Measurements from ENCODE around the gene CAPZB.
"Not testable (repeated sequence)": the region's sequence is repeated elsewhere in the genome, so short reads cannot be mapped to it uniquely, and the experiment has no call there.

The CAPZB gene

GRCh38 chr1:19313961-19314882, 171.1 kb downstream of the CAPZB start:
- no peak for DNase-seq

- DNase-seq: no peak
Measured at GRCh38 chr1:19313636-19313959, 171.7 kb downstream of the CAPZB start.

- DNase-seq: peak in 3 of 51 donors; percentile 29 to 49 (median 39)
Measured at GRCh38 chr1:19312782-19313635, 172.3 kb downstream of the CAPZB start.

GRCh38 chr1:19311931-19312781, 173.2 kb downstream of the CAPZB start, which contains the start of the genes AKR7A2 and SLC66A1:
TSS of gene AKR7A2 (minus strand) at chr1:19312144. CDS start at chr1:19312124, 20 bp downstream.
TSS of gene SLC66A1 (plus strand) at chr1:19312326. CDS start at chr1:19317678, 5,352 bp downstream.
- peak in 50 of 51 donors; percentile 62 to 98 (median 89) for DNase-seq

GRCh38 chr1:19311503-19311930, 173.8 kb downstream of the CAPZB start:
- peak in 15 of 51 donors; percentile 31 to 74 (median 61) for DNase-seq

DNA sequence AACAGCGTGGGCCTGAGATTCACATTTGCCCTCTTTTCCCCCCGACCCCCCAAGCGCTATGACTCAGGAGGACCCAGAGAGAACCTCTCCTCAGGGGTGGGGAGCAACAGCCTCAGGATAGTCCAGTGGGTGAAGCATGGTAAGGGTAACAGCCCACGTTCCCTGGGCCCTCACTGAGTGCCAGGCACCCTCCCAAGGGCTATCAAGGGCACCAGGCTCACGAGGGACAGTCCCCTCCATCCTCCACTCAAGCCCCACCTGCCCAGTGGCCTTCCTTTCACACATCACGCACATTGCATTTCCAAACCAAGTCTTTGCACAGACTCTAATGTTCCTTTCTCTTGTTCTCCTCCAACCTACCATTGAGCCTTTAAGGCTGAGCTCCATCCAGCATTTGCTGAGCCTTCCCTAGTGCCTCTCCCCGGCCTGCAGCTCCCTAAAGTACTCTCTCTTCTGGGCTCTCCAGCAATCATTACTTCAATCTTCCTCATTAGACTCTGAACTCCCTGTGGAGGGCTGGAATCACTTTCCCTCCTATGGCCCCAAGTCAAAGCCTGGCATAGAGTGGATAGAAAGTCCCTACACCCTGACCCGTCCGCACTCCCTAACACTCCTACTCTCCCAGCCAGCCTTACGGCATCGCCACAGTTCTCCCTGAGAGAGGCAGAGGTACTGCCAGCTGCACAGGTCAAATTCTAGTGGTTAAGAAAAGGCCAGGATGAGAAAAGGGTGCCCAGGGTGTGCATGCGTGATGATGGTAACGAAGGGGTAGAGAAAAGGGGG, 174.4 kb downstream of the CAPZB start:
- DNase-seq: peak in 1 of 51 donors; percentile 45

DNA sequence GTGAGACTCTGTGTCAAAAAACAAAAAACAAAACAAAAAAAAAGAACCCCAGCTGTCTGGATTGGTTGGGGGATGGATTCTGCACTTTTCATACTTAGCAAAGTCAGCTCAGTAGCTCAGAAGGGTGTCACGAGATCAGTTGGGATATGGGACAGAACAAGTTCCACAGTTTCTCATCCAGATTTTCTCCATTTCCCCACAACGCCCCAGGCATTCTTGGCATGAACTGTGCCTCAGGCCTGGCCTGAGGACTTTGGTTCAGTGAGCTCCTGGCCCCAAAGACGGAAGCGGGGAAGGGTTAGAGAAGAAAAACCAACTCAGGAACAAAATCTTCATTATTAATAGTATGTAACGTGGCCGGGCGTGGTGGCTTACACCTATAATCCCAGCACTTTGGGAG, 175.3 kb downstream of the CAPZB start:
- DNase-seq: peak in 1 of 51 donors; percentile 12

- no peak for DNase-seq
Measured at GRCh38 chr1:19309123-19309813, 176.1 kb downstream of the CAPZB start.

DNA sequence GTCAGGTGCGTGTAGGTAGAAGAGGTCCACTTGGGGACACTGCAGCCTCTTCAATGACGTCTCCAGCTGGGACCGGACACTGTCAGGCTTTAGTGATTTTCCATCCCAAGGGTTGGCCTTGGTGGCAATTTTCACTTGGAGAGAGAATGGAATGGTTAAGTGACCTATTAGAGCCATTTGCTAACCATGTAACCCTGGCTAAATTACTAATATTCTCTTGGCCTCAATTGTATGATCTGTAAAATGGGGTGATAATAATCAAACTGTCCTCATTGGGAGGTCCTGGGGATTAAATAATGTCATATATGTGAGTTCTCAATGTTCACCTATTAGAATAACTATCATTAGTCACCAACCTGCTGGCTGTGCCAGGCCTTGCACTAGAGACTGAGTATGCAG, 176.8 kb downstream of the CAPZB start:
- DNase-seq: no peak

DNA sequence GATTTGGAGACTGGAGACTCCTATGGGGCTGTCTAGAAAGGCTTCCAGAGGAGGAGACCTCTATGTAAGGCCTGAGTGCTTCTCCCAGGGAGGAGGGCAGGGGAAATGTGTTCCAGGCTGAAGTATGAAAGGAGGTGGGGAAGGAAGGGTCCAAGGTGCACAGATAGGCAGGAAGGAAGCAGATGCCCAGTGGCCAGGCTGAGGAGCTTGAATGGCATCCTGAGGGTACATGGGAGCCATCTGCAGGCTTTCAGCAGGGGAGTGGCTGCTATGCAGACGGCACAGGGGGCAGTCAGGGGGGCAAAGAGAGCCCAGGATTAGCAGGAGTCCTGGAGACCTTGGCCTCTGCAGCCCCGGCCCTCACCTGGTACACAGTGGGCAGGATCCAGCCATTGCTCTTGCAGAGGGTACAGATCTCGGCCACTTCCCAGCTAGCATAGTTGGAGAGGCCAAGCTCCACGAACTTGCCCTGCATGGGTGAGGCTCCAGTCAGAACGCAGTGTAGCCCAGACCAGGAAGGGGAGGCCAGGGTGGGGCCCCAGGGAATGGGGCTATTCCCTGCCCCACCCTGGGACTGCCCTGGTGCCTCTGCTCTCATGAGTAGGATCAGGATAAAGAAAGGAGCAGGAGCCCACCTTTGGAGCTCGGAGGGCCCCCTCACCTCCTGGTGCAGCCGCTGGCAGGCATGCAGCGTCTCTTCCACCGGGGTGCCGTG, 177.4 kb downstream of the CAPZB start:
- DNase-seq: no peak

DNA sequence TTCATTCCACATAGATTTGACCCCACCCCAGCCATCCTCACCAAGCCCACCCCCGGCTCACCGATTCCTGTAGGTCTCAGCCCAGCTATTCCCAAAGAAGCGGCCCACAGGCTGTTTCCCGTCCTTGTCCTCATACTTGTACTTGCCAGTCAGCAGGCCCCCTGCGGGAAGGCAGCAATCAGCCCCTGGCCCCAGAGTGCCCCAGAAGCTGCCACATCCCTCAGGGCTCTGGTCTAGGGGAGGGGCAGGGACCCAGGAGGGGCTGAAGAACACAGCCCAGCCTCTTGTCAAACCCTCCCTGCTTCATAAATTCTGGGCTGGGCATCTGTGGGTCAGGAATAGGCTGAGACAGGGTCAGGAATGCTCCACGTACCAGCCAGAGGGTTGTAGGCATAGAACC, 178.4 kb downstream of the CAPZB start:
- no peak for DNase-seq

DNA sequence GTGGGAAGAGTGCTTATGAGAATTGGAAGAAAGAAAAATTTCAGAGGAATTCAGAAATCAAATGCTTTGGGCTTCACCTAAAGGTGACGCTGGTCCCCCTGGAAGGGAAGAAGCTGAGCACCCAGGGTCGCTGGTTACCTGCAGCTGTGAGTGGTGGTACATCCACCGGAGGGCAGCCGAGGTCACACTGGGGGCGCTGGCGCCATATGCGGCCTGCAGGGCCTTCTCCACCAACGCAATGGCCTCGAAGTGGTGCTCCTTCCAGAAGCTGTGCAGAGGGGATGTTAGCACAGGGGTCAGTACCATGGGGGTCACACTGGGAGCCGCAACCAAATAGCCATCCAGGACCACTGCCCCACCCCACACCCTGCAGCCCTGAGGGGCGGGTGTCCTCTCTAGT, 179.5 kb downstream of the CAPZB start:
- no peak for DNase-seq

DNA sequence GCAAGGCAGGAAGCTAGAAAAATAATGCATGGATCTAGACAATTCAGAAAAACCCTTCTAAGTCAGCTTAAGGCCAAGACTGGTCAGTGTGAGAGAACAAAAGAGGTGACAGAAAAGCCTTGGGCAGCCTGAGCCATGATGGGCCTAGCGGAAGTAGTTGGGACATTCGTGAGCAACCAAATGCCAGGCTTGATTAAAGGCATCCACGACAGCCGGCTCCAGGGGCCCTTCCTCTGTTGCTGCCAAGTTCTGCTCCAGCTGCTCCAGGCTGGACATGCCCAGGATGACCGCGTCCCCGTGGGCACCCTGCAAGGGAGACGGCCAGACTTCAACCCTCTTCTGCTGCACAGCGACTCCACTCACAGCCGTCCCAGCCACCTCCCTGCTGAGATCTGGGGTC, 181.3 kb downstream of the CAPZB start:
- DNase-seq: not testable (repeated sequence)

DNA sequence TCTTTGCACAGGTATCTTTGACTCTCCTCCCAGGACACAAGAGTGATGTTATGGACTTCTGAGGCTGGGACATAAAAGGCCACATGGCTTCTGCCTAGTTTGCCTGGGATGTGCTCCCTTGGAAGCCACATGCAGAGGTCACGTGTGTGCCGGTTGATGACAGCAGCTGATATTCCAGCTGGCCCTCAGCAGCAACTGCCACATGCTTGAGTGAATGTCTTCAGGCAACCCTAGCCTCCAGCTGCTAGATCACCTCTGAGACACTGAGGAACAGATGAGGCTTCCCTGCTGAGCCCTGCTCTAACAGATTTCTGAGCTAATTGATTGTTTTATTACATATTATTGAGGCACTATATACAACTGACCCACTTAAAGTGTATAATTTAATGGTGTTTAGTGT, 185.1 kb downstream of the CAPZB start:
- no peak for DNase-seq

- no peak for DNase-seq
Measured at GRCh38 chr1:19294638-19295037, 190.7 kb downstream of the CAPZB start.

DNA sequence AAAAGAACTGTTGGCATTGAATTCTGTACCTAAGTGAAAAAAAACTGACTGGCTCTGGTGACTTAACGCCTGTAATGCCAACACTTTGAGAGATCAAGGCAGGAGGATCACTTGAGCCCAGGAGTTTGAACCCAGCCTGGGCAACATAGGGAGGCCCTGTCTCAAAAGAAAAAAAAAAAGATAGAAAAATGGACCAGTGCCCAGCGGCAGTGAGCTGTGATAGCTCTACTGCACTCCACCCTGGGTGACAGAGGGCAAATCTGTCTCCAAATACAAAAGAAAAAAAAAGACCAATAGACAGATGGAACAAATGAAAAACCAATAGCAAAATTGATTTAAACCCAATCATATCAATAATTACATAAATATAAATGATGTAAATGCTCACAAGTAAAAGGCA, 196.1 kb downstream of the CAPZB start:
- no peak for DNase-seq
